HEK293 (cell line): Measurements from ENCODE around the gene ARHGAP26.
A peak's percentile ranks its signal among the peaks of the same experiment; 100 is the strongest.

Experiments used
- ATF2 ChIP-seq: fragments of 450-650 bp; formaldehyde crosslinking; IDR thresholded peaks from 2 replicates; pipeline ENCODE4 v1.5.1; 2016; ENCODE audit warnings: missing biosample characterization, missing genetic modification characterization, low read depth
- FEZF1 ChIP-seq: fragments of 450-650 bp; formaldehyde crosslinking; IDR thresholded peaks from 2 replicates; pipeline ENCODE4 v1.5.1; 2016; ENCODE audit warnings: missing biosample characterization, missing genetic modification characterization
- HIC1 ChIP-seq: fragments of 450-650 bp; formaldehyde crosslinking; IDR thresholded peaks from 2 replicates; pipeline ENCODE4 v1.5.1; 2016; ENCODE audit warnings: missing biosample characterization, missing genetic modification characterization
- INSM2 ChIP-seq: fragments of 450-650 bp; formaldehyde crosslinking; IDR thresholded peaks from 2 replicates; pipeline ENCODE4 v1.5.1; 2016; ENCODE audit warnings: missing biosample characterization, missing genetic modification characterization
- KLF8 ChIP-seq: fragments of 450-650 bp; formaldehyde crosslinking; IDR thresholded peaks from 2 replicates; pipeline ENCODE4 v1.5.1; 2016; ENCODE audit warnings: missing biosample characterization, missing genetic modification characterization
- PRDM6 ChIP-seq: fragments of 450-650 bp; formaldehyde crosslinking; IDR thresholded peaks from 2 replicates; pipeline ENCODE4 v1.5.1; 2017; ENCODE audit warnings: missing biosample characterization, missing genetic modification characterization
- SETDB1 ChIP-seq: IDR thresholded peaks from one replicate; pipeline ENCODE4 v1.6.1; 2017; ENCODE audit warnings: mild to moderate bottlenecking, low read length, moderate library complexity, mixed read lengths; ENCODE audit not compliant: insufficient read length
- ZBTB10 ChIP-seq: fragments of 450-650 bp; formaldehyde crosslinking; IDR thresholded peaks from 2 replicates; pipeline ENCODE4 v1.5.1; 2016; ENCODE audit warnings: missing biosample characterization, missing genetic modification characterization
- ZBTB20 ChIP-seq: fragments of 450-650 bp; formaldehyde crosslinking; IDR thresholded peaks from 2 replicates; pipeline ENCODE4 v1.5.1; 2016; ENCODE audit warnings: missing biosample characterization, missing genetic modification characterization
- ZBTB26 ChIP-seq: fragments of 450-650 bp; formaldehyde crosslinking; optimal IDR thresholded peaks from 2 replicates; pipeline ENCODE3; 2016; ENCODE audit warnings: missing biosample characterization, mild to moderate bottlenecking, missing genetic modification characterization
- ZEB2 ChIP-seq: fragments of 450-650 bp; formaldehyde crosslinking; IDR thresholded peaks from 2 replicates; pipeline ENCODE4 v1.5.1; 2016; ENCODE audit warnings: missing biosample characterization, missing genetic modification characterization
- ZFP37 ChIP-seq: fragments of 450-650 bp; formaldehyde crosslinking; IDR thresholded peaks from 2 replicates; pipeline ENCODE4 v1.5.1; 2016; ENCODE audit warnings: missing biosample characterization, missing genetic modification characterization
- ZNF10 ChIP-seq: fragments of 450-650 bp; formaldehyde crosslinking; IDR thresholded peaks from 2 replicates; pipeline ENCODE4 v1.5.1; 2017; ENCODE audit warnings: missing biosample characterization, missing genetic modification characterization
- ZNF112 ChIP-seq: fragments of 450-650 bp; formaldehyde crosslinking; IDR thresholded peaks from 2 replicates; pipeline ENCODE4 v1.5.0; 2017; ENCODE audit warnings: missing biosample characterization, missing genetic modification characterization
- ZNF114 ChIP-seq: fragments of 450-650 bp; formaldehyde crosslinking; IDR thresholded peaks from 2 replicates; pipeline ENCODE4 v1.5.0; 2017; ENCODE audit warnings: missing biosample characterization, missing genetic modification characterization
- ZNF214 ChIP-seq: fragments of 450-650 bp; formaldehyde crosslinking; IDR thresholded peaks from 2 replicates; pipeline ENCODE4 v1.5.1; 2017; ENCODE audit warnings: missing biosample characterization, mild to moderate bottlenecking, missing genetic modification characterization, borderline replicate concordance
- ZNF24 ChIP-seq: fragments of 450-650 bp; formaldehyde crosslinking; IDR thresholded peaks from 2 replicates; pipeline ENCODE4 v1.5.1; 2016; ENCODE audit warnings: missing biosample characterization, missing genetic modification characterization
- ZNF366 ChIP-seq: fragments of 450-650 bp; formaldehyde crosslinking; conservative IDR thresholded peaks from 2 replicates; pipeline ENCODE4 v1.5.1; 2016; ENCODE audit warnings: missing biosample characterization, missing genetic modification characterization
- ZNF426 ChIP-seq: fragments of 450-650 bp; formaldehyde crosslinking; IDR thresholded peaks from 2 replicates; pipeline ENCODE4 v1.5.1; 2017; ENCODE audit warnings: missing biosample characterization, missing genetic modification characterization, mild to moderate bottlenecking, inconsistent platforms, moderate library complexity
- ZNF501 ChIP-seq: fragments of 450-650 bp; formaldehyde crosslinking; IDR thresholded peaks from 2 replicates; pipeline ENCODE4 v1.5.1; 2016; ENCODE audit warnings: missing biosample characterization, missing genetic modification characterization
- ZNF513 ChIP-seq: fragments of 450-650 bp; IDR thresholded peaks from 2 replicates; pipeline ENCODE4 v1.5.1; 2018; ENCODE audit warnings: missing biosample characterization, missing genetic modification characterization
- ZNF560 ChIP-seq: fragments of 450-650 bp; formaldehyde crosslinking; IDR thresholded peaks from 2 replicates; pipeline ENCODE4 v1.5.1; 2017; ENCODE audit warnings: missing biosample characterization, missing genetic modification characterization, borderline replicate concordance
- ZNF639 ChIP-seq: fragments of 450-650 bp; formaldehyde crosslinking; IDR thresholded peaks from 2 replicates; pipeline ENCODE4 v1.5.1; 2016; ENCODE audit warnings: missing biosample characterization, missing genetic modification characterization

ARHGAP26 gene

GRCh38 chr5:142821733-142822487, 51.7 kb downstream of the ARHGAP26 start (continued):
- 0 out of 2 replicates have a peak, but pooled peaks have one; percentile 26 for TF ChIP-seq ZNF513 (tag by site-specific recombination)
- TF ChIP-seq ZNF214 (tag by site-specific recombination) = no peak
- no peak for TF ChIP-seq ZNF426 (tag by site-specific recombination)
- TF ChIP-seq ZNF114 (tag by site-specific recombination) = no peak
- TF ChIP-seq SETDB1 = peak; percentile 72
- 0 out of 2 replicates have a peak, but pooled peaks have one; percentile 29 for TF ChIP-seq ZNF112 (tag by site-specific recombination)
- TF ChIP-seq ZBTB26 (tag by site-specific recombination) = no peak
- peak; percentile 55 for TF ChIP-seq PRDM6 (tag by site-specific recombination)
- no peak for TF ChIP-seq ATF2 (tag by site-specific recombination)
- TF ChIP-seq ZNF501 (tag by site-specific recombination) = 0 out of 2 replicates have a peak, but pooled peaks have one; percentile 16
- TF ChIP-seq ZNF10 (tag by site-specific recombination) = peak; percentile 38; the same call in 1 of the 2 replicates
- no peak for TF ChIP-seq ZNF560 (tag by site-specific recombination)
- 0 out of 2 replicates have a peak, but pooled peaks have one; percentile 34 for TF ChIP-seq ZNF639 (tag by site-specific recombination)
- TF ChIP-seq ZBTB10 = no peak
- TF ChIP-seq FEZF1 (tag by site-specific recombination) = no peak
- TF ChIP-seq ZNF24 (tag by site-specific recombination) = peak; percentile 74; the same call in 1 of the 2 replicates
- TF ChIP-seq ZNF366 (tag by site-specific recombination) = peak; percentile 90
- peak; percentile 57; the same call in 1 of the 2 replicates for TF ChIP-seq ZFP37 (tag by site-specific recombination)
- TF ChIP-seq KLF8 (tag by site-specific recombination) = peak; percentile 71
- TF ChIP-seq HIC1 (tag by site-specific recombination) = peak; percentile 75
- peak; percentile 74 for TF ChIP-seq ZEB2 (tag by site-specific recombination)
- peak; percentile 85 for TF ChIP-seq INSM2
- no peak for TF ChIP-seq ZBTB20 (tag by site-specific recombination)
